Mucosa of descending colon (tissue), 3 donors: ENCODE measurements around the gene FGF12. TPM values are rescaled to one million over a fixed set of nuclear protein-coding genes. Genes with fewer than 3 reads are reported as not detected.

ENCODE experiments used
- ATAC-seq: fragments of 200-7000 bp; cut with Tn5 transposase; one replicate; pipeline ENCODE4 v1.9.1; 2020; ENCODE audit warnings: mild to moderate bottlenecking, moderate library complexity
- DNase-seq, 3 donors: peaks; one replicate each; pipeline ENCODE4 v3.0.0-alpha.2; 2020
- H3K36me3 ChIP-seq: fragments of 200-600 bp; one replicate; pipeline ENCODE4 v1.8.0; 2021; ENCODE audit warnings: low read depth, mild to moderate bottlenecking
- H3K4me1 ChIP-seq: fragments of 200-600 bp; one replicate; pipeline ENCODE4 v1.8.0; 2021; ENCODE audit warnings: low read depth, mild to moderate bottlenecking
- H3K4me3 ChIP-seq: fragments of 200-600 bp; one replicate; pipeline ENCODE4 v1.8.0; 2021; ENCODE audit warnings: mild to moderate bottlenecking
- H3K9me3 ChIP-seq: fragments of 200-600 bp; one replicate; pipeline ENCODE4 v1.8.0; 2021; ENCODE audit warnings: mild to moderate bottlenecking
- CTCF ChIP-seq: fragments of 200-600 bp; IDR thresholded peaks from one replicate; pipeline ENCODE4 v1.8.0; 2022; ENCODE audit warnings: antibody characterized with exemption, mild to moderate bottlenecking
- intact Hi-C, 2 donors: fragments of 100-400 bp; cut with DNase I in 1 of 2; cut with micrococcal nuclease in 1 of 2; formaldehyde crosslinking; loops; one replicate each; pipeline versions ENCODE4 v1.11.0 to v1.11.1; 2022; cut with DNase I, micrococcal nuclease
- total RNA-seq, 3 donors: library from RNA; stranded (reverse); fragmentation: NEBNext Ultra II Directional in 2 of 3; extraction: Animal tissue kit (Norgen Biotek cat#: 25700) in 2 of 3; gene quantifications; one replicate each; pipeline versions ENCODE4 v1.2.1 to v1.2.4, GENCODE V29; 2021 to 2023
- donor health status: DM: no; HTN: no; CAD: no; lungs with moderate emphysema.
- donor health status: DM: no; HTN: no; CAD: no.
- donor health status: DM: no; HTN: yes; CAD: no.

The FGF12 gene
- total RNA-seq, 3 donors from 2014 or later = 0.35 to 3.3 (median 0.58) TPM

GRCh38 chr3:192550356-192550755 is 177.0 kb downstream of the FGF12 start:
- H3K4me3 ChIP-seq = no peak overlapping the region
- intact Hi-C loops = no loop called here

DNA sequence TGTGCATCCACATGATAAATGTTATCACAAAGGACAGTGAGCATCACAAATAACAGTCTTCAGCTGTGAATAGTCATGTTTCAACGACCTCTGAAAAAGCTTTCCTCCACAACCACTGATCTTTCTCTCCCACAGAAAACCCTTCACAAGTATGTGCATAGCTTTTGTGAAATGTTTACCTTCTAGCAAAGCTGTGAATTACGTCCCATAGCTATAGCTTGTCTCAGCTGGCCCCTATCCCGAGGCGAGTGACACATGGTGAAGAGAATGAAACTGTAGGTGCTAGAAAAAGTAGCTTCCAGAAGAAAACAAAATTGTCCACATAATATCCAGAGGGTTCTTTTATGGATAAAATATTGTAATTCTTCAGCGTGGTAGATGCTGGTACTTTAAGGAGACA is 182.0 kb downstream of the FGF12 start:
- intact Hi-C loops = no loop called here
- H3K4me3 ChIP-seq = no peak overlapping the region
- H3K36me3 ChIP-seq = no peaks in the 10 kb centered on the region
- H3K9me3 ChIP-seq = no peaks in the 10 kb centered on the region
- no peak for TF ChIP-seq CTCF
- ATAC-seq = no peak
- DNase-seq = no peak
- no peaks in the 10 kb centered on the region for H3K4me1 ChIP-seq

More at GRCh38 chr3:192550356-192550755, 177.0 kb downstream of the FGF12 start:
- TF ChIP-seq CTCF = no peak
- Histone ChIP-seq H3K4me1 (no peaks in the 10 kb centered on the region), H3K9me3 (no peaks in the 10 kb centered on the region), H3K36me3 (no peaks in the 10 kb centered on the region)
- no peak for ATAC-seq
- no peak for DNase-seq

DNA sequence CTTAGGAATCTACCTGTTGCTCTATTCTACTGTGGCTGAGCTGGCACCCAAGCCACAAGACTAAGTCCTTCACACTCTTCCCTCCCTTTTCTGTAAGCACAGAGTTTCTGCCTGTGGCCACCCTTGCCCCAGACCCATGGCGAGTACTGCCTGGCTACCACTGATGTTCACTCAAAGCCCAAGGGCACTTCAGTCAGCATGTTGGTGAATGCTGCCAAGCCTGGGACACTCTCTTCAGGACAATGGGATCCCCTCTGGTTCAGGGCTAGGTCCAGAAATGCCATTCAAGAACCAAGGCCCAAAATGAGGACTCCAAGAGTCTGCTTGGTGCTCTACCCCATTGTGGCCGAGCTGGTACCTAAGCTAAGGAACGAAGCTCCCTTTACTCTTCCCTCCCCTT is 184.2 kb downstream of the FGF12 start:
- no peaks in the 10 kb centered on the region for H3K4me1 ChIP-seq
- no peaks in the 10 kb centered on the region for H3K9me3 ChIP-seq
- H3K36me3 ChIP-seq = no peaks in the 10 kb centered on the region
- TF ChIP-seq CTCF = no peak
- ATAC-seq (no peak), DNase-seq (no peak)
- H3K4me3 ChIP-seq = no peak overlapping the region
- intact Hi-C loops = no loop called here

DNA sequence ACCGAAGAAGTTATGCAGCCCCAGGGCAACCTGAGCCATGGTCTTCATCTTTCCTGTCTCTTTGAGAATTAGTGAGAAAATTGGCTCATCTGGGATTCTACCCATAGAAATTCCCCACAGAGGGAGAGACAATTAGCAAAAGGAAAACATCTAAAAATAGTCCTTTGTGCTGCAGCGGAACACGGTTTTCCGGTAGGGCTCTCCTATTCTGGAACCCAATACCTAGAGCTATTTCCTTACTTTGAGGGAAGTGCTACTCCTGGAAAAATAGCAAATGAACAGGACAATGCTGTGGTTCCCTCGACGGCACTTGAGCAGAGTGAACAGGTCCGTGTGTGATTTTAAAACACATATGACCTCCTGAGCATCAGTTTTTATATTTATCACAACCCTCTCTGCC is 210.5 kb downstream of the FGF12 start:
- no peak for TF ChIP-seq CTCF
- ATAC-seq (no peak), DNase-seq (no peak)
- Histone ChIP-seq H3K9me3 (no peaks in the 10 kb centered on the region), H3K4me1 (peaks cover 6% of the 10 kb centered on the region), H3K36me3 (no peaks in the 10 kb centered on the region), H3K4me3 (no peak overlapping the region)
- intact Hi-C loops = no loop called here

GRCh38 chr3:192515664-192516045 is 211.7 kb downstream of the FGF12 start:
- no peak for TF ChIP-seq CTCF
- ATAC-seq (no peak), DNase-seq (no peak)
- H3K4me1 ChIP-seq = peaks cover 6% of the 10 kb centered on the region
- intact Hi-C loops = no loop called here
- no peaks in the 10 kb centered on the region for H3K36me3 ChIP-seq
- no peak overlapping the region for H3K4me3 ChIP-seq
- no peaks in the 10 kb centered on the region for H3K9me3 ChIP-seq
